Measurements from ENCODE around the gene HBA2.
A peak's percentile ranks its signal among the peaks of the same experiment; 100 is the strongest.
"Not testable (repeated sequence)": the region's sequence is repeated elsewhere in the genome, so short reads cannot be mapped to it uniquely, and the experiment has no call there.

The HBA2 gene

GRCh38 chr16:159136-159849 lies 13.4 kb upstream of the HBA2 start:
- DNase-seq: no peak

GRCh38 chr16:160242-160641 lies 12.4 kb upstream of the HBA2 start:
- DNase-seq: not testable (repeated sequence)

- DNase-seq: no peak
These were observed 11.9 kb upstream of the HBA2 start for GRCh38 chr16:160691-161190.

- no peak for DNase-seq
These were observed 10.2 kb upstream of the HBA2 start for GRCh38 chr16:162271-162991.

GRCh38 chr16:163139-163538 lies 9.5 kb upstream of the HBA2 start:
- not testable (repeated sequence) for DNase-seq

GRCh38 chr16:163696-164095 lies 9.0 kb upstream of the HBA2 start:
- DNase-seq: not testable (repeated sequence)

- DNase-seq: not testable (repeated sequence)
These were observed 8.4 kb upstream of the HBA2 start for GRCh38 chr16:164134-164823.

GRCh38 chr16:164827-165538 lies 7.7 kb upstream of the HBA2 start:
- no peak for DNase-seq

- DNase-seq: no peak
These were observed 6.9 kb upstream of the HBA2 start, which contains the start of gene HBM for GRCh38 chr16:165539-166374. Gene HBM (plus strand): TSS chr16:165978. CDS start chr16:165998, 20 bp downstream.

GRCh38 chr16:166375-167121 lies 6.1 kb upstream of the HBA2 start:
- DNase-seq: no peak

- no peak for DNase-seq
These were observed 5.5 kb upstream of the HBA2 start for GRCh38 chr16:167122-167690.

GRCh38 chr16:168424-168823 lies 4.3 kb upstream of the HBA2 start:
- DNase-seq: peak; percentile 23

GRCh38 chr16:169014-169413 lies 3.7 kb upstream of the HBA2 start:
- no peak for DNase-seq

GRCh38 chr16:170088-170507 lies 2.6 kb upstream of the HBA2 start:
- not testable (repeated sequence) for DNase-seq

- DNase-seq: no peak
These were observed 1.9 kb upstream of the HBA2 start for GRCh38 chr16:170788-171187.

GRCh38 chr16:173211-173854 lies 657 bp downstream of the HBA2 start:
- not testable (repeated sequence) for DNase-seq

GRCh38 chr16:173928-174769 lies 1.5 kb downstream of the HBA2 start:
- not testable (repeated sequence) for DNase-seq

GRCh38 chr16:175011-175949 lies 2.6 kb downstream of the HBA2 start:
- no peak for DNase-seq
